Activated naive CD4-positive, alpha-beta T cell treated with anti-CD3 and anti-CD28 coated beads for 36 hours (primary cell): ENCODE measurements around the gene THSD7A. TPM values are rescaled to one million over a fixed set of nuclear protein-coding genes. Genes with fewer than 3 reads are reported as not detected.

Experiments
- CTCF ChIA-PET: fragments of 350-600 bp; sonication (Branson Sonifier 250); formaldehyde crosslinking; loops from one replicate; lab custom pipeline; 2021; ENCODE audit warnings: antibody characterized with exemption; lab: Charles Lee
- DNase-seq: peaks from one replicate; pipeline ENCODE4 v3.0.0-alpha.2; 2020
- H3K27ac Mint-ChIP-seq: one replicate; pipeline ENCODE4 v1.8.0; 2021; ENCODE audit warnings: mild to moderate bottlenecking, mixed read lengths
- H3K27me3 Mint-ChIP-seq: one replicate; pipeline ENCODE4 v1.8.0; 2021; ENCODE audit warnings: low read depth, mixed read lengths
- H3K36me3 Mint-ChIP-seq: one replicate; pipeline ENCODE4 v1.8.0; 2021; ENCODE audit warnings: low read depth, mixed read lengths
- H3K4me1 Mint-ChIP-seq: one replicate; pipeline ENCODE4 v1.8.0; 2021; ENCODE audit warnings: low read depth, mixed read lengths
- H3K4me3 Mint-ChIP-seq: one replicate; pipeline ENCODE4 v1.8.0; 2021; ENCODE audit warnings: mild to moderate bottlenecking, moderate library complexity, mixed read lengths
- H3K9me3 Mint-ChIP-seq: one replicate; pipeline ENCODE4 v1.8.0; 2021; ENCODE audit warnings: mixed read lengths
- intact Hi-C: fragments of 100-400 bp; cut with micrococcal nuclease; formaldehyde crosslinking; loops from one replicate; pipeline ENCODE4 v1.15.1; 2023
- total RNA-seq, 2 experiments: library from RNA; stranded (reverse); gene quantifications; one replicate each; pipeline ENCODE4 v1.2.3, GENCODE V29; 2021

THSD7A gene
- total RNA-seq, 2 experiments from 2014 or later: not detected

- intact Hi-C loops: no loop called here
- no peak overlapping the region for H3K27ac Mint-ChIP-seq
- no peaks in the 10 kb centered on the region for H3K36me3 Mint-ChIP-seq
- DNase-seq: no peak
- CTCF ChIA-PET: no interaction called here
- H3K4me1 Mint-ChIP-seq: no peaks in the 10 kb centered on the region
- no peaks in the 10 kb centered on the region for H3K9me3 Mint-ChIP-seq
- H3K27me3 Mint-ChIP-seq: no peaks in the 10 kb centered on the region
- no peak overlapping the region for H3K4me3 Mint-ChIP-seq
These were observed 255.7 kb downstream of the THSD7A start for GRCh38 chr7:11576310-11576709.

GRCh38 chr7:11573128-11573750, 258.8 kb downstream of the THSD7A start:
- intact Hi-C loops: no loop called here
- Mint-ChIP-seq H3K4me1 (no peaks in the 10 kb centered on the region), H3K27ac (no peak overlapping the region), H3K9me3 (no peaks in the 10 kb centered on the region), H3K4me3 (no peak overlapping the region), H3K36me3 (no peaks in the 10 kb centered on the region), H3K27me3 (no peaks in the 10 kb centered on the region)
- no peak for DNase-seq
- CTCF ChIA-PET: no interaction called here

- CTCF ChIA-PET: no interaction called here
- H3K4me3 Mint-ChIP-seq: no peak overlapping the region
- no peaks in the 10 kb centered on the region for H3K36me3 Mint-ChIP-seq
- no peaks in the 10 kb centered on the region for H3K27me3 Mint-ChIP-seq
- H3K27ac Mint-ChIP-seq: no peak overlapping the region
- H3K9me3 Mint-ChIP-seq: no peaks in the 10 kb centered on the region
- no peaks in the 10 kb centered on the region for H3K4me1 Mint-ChIP-seq
- DNase-seq: no peak
- intact Hi-C loops: no loop called here
These were observed 261.0 kb downstream of the THSD7A start for GRCh38 chr7:11570922-11571550.

GRCh38 chr7:11570205-11570604, 261.8 kb downstream of the THSD7A start:
- Mint-ChIP-seq H3K4me1 (no peaks in the 10 kb centered on the region), H3K27ac (no peak overlapping the region), H3K27me3 (no peaks in the 10 kb centered on the region), H3K4me3 (no peak overlapping the region), H3K36me3 (no peaks in the 10 kb centered on the region), H3K9me3 (no peaks in the 10 kb centered on the region)
- intact Hi-C loops: no loop called here
- no peak for DNase-seq
- CTCF ChIA-PET: no interaction called here

GRCh38 chr7:11567571-11567970, 264.4 kb downstream of the THSD7A start:
- DNase-seq: no peak
- no peak overlapping the region for H3K4me3 Mint-ChIP-seq
- H3K9me3 Mint-ChIP-seq: no peaks in the 10 kb centered on the region
- no peaks in the 10 kb centered on the region for H3K27me3 Mint-ChIP-seq
- H3K4me1 Mint-ChIP-seq: no peaks in the 10 kb centered on the region
- intact Hi-C loops: no loop called here
- CTCF ChIA-PET: interaction anchor here (1.5 kb wide), 1 partner anchor 61 kb away, joined by 5 read pairs; no protein-coding TSS in a partner anchor
- no peak overlapping the region for H3K27ac Mint-ChIP-seq
- H3K36me3 Mint-ChIP-seq: no peaks in the 10 kb centered on the region

- intact Hi-C loops: no loop called here
- Mint-ChIP-seq H3K9me3 (peaks cover 2% of the 10 kb centered on the region), H3K27me3 (no peaks in the 10 kb centered on the region), H3K4me1 (no peaks in the 10 kb centered on the region), H3K4me3 (no peak overlapping the region), H3K27ac (no peak overlapping the region), H3K36me3 (no peaks in the 10 kb centered on the region)
- DNase-seq: no peak
- CTCF ChIA-PET: interaction anchor here (0.8 kb wide), 1 partner anchor 18 kb away, joined by 3 read pairs; no protein-coding TSS in a partner anchor
These were observed 274.4 kb downstream of the THSD7A start for GRCh38 chr7:11557627-11558026.

GRCh38 chr7:11552676-11553296, 279.2 kb downstream of the THSD7A start:
- no peaks in the 10 kb centered on the region for H3K36me3 Mint-ChIP-seq
- peaks cover 5% of the 10 kb centered on the region for H3K9me3 Mint-ChIP-seq
- CTCF ChIA-PET: interaction anchor here (1.2 kb wide), 1 partner anchor 9 kb away, joined by 3 read pairs; no protein-coding TSS in a partner anchor
- no peak overlapping the region for H3K4me3 Mint-ChIP-seq
- H3K27me3 Mint-ChIP-seq: no peaks in the 10 kb centered on the region
- H3K4me1 Mint-ChIP-seq: no peaks in the 10 kb centered on the region
- intact Hi-C loops: no loop called here
- H3K27ac Mint-ChIP-seq: no peak overlapping the region
- no peak for DNase-seq

GRCh38 chr7:11551470-11551869, 280.5 kb downstream of the THSD7A start:
- Mint-ChIP-seq H3K4me3 (no peak overlapping the region), H3K36me3 (no peaks in the 10 kb centered on the region), H3K9me3 (peaks cover 4% of the 10 kb centered on the region), H3K27me3 (no peaks in the 10 kb centered on the region), H3K27ac (no peak overlapping the region), H3K4me1 (no peaks in the 10 kb centered on the region)
- no peak for DNase-seq
- intact Hi-C loops: no loop called here
- CTCF ChIA-PET: no interaction called here

GRCh38 chr7:11548532-11548931, 283.5 kb downstream of the THSD7A start:
- Mint-ChIP-seq H3K36me3 (no peaks in the 10 kb centered on the region), H3K27ac (no peak overlapping the region), H3K9me3 (peaks cover 4% of the 10 kb centered on the region), H3K4me3 (no peak overlapping the region), H3K27me3 (no peaks in the 10 kb centered on the region), H3K4me1 (no peaks in the 10 kb centered on the region)
- no peak for DNase-seq
- CTCF ChIA-PET: no interaction called here
- intact Hi-C loops: no loop called here

- CTCF ChIA-PET: no interaction called here
- no peak overlapping the region for H3K4me3 Mint-ChIP-seq
- H3K4me1 Mint-ChIP-seq: no peaks in the 10 kb centered on the region
- H3K9me3 Mint-ChIP-seq: no peaks in the 10 kb centered on the region
- no peaks in the 10 kb centered on the region for H3K27me3 Mint-ChIP-seq
- no peaks in the 10 kb centered on the region for H3K36me3 Mint-ChIP-seq
- intact Hi-C loops: no loop called here
- no peak for DNase-seq
- no peak overlapping the region for H3K27ac Mint-ChIP-seq
These were observed 290.7 kb downstream of the THSD7A start for GRCh38 chr7:11541330-11541729.

GRCh38 chr7:11540271-11540761, 291.7 kb downstream of the THSD7A start:
- Mint-ChIP-seq H3K4me1 (no peaks in the 10 kb centered on the region), H3K27ac (no peak overlapping the region), H3K4me3 (no peak overlapping the region), H3K27me3 (no peaks in the 10 kb centered on the region), H3K36me3 (no peaks in the 10 kb centered on the region), H3K9me3 (no peaks in the 10 kb centered on the region)
- CTCF ChIA-PET: no interaction called here
- DNase-seq: no peak
- intact Hi-C loops: no loop called here

GRCh38 chr7:11539853-11540252, 292.1 kb downstream of the THSD7A start:
- H3K4me3 Mint-ChIP-seq: no peak overlapping the region
- CTCF ChIA-PET: interaction anchor here (1.0 kb wide), 1 partner anchor 18 kb away, joined by 3 read pairs; no protein-coding TSS in a partner anchor
- no peaks in the 10 kb centered on the region for H3K27me3 Mint-ChIP-seq
- H3K36me3 Mint-ChIP-seq: no peaks in the 10 kb centered on the region
- H3K27ac Mint-ChIP-seq: no peak overlapping the region
- no peaks in the 10 kb centered on the region for H3K9me3 Mint-ChIP-seq
- DNase-seq: no peak
- intact Hi-C loops: no loop called here
- no peaks in the 10 kb centered on the region for H3K4me1 Mint-ChIP-seq
